HG02870 (cell line): ENCODE measurements around the gene LPCAT3.
"Not testable (repeated sequence)": the region's sequence is repeated elsewhere in the genome, so short reads cannot be mapped to it uniquely, and the experiment has no call there.

Source experiments
- ATAC-seq: cut with Tn5 transposase; IDR thresholded peaks from one replicate; pipeline ENCODE4 v1.9.1; 2021; ENCODE audit warnings: mild to moderate bottlenecking, moderate library complexity; ENCODE audit not compliant: unreplicated experiment

The LPCAT3 gene

GRCh38 chr12:7038591-7038990 lies 20.3 kb upstream of the LPCAT3 start:
- ATAC-seq: no peak

GRCh38 chr12:7037411-7037810 lies 19.1 kb upstream of the LPCAT3 start:
- ATAC-seq: not testable (repeated sequence)

DNA sequence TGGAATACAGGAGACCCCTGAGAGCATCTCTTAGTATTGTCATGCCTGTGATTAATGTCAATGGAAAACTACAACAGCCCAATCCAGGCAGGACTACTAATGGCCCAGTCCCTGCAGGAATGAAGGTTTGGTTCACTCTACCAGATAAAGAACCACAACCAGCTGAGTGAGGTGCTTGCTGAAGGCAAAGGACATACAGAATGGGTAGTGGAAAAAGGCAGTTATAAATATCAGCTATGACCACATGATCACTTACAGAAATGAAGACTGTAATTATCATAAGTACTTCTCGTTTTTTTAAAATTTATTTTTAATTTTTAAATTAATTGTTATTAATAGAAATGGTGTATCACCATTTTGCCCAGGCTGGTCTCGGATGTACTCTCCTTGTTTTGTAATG lies 17.2 kb upstream of the LPCAT3 start:
- ATAC-seq: no peak

DNA sequence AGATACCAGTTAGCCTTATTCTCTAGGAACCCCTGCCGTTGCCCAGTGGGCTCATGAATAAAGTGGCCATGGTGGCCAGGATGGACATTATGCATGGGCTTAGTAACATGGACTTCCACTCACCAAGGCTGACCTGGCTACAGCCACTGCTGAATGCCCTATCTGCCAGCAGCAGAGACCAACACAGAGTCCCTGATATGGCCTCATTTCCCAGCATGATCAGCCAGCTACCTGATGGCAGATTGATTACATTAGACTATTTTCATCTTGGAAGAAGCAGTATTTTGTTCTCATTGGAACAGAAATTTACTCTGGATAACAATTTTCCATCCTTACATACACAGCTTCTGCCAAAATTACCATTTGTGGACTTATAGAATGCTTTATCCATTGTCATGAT lies 16.2 kb upstream of the LPCAT3 start:
- no peak for ATAC-seq

- no peak for ATAC-seq
These were observed 14.7 kb upstream of the LPCAT3 start for GRCh38 chr12:7032990-7033389.

- no peak for ATAC-seq
These were observed 13.0 kb upstream of the LPCAT3 start for GRCh38 chr12:7031306-7031705.

- ATAC-seq: no peak
These were observed 8.6 kb upstream of the LPCAT3 start for GRCh38 chr12:7026854-7027253.

DNA sequence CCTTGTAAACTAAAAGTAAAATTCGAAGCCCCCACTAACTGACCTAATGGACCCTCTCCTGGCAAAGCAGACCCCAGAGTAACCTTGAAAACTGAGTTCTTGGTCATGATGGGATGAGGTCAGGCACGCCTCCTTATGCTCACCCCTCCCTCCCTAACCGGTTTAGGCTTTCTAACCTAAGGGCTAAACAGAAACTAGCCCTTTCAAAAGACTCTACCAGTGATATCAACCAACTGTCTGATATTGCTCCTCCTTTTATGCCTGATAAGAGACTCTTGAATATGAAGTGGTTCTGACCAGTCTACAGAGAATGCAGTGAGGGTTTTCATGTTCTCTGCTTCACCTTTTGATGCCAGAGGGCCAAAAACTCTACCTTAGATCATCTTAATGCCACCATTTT lies 4.8 kb upstream of the LPCAT3 start:
- ATAC-seq: no peak

DNA sequence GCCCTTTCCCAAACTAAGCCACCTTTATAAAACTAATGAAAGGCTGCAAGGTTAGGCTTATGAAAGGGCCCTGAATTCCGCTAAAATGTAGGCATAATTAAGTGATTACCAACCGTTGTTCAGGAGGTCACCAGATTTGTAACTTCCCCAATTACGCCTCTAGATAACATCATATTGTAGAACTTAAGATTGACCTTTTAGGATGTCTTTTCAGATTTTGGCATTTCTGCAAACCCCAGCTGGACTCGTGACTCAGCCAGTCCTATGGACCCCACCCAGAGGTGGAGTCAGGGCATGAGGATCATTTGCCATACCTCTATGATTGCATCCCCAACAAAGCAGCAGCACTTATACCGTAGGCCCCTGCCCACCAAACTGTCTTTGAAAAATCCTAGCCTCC lies 3.7 kb upstream of the LPCAT3 start:
- ATAC-seq: no peak

DNA sequence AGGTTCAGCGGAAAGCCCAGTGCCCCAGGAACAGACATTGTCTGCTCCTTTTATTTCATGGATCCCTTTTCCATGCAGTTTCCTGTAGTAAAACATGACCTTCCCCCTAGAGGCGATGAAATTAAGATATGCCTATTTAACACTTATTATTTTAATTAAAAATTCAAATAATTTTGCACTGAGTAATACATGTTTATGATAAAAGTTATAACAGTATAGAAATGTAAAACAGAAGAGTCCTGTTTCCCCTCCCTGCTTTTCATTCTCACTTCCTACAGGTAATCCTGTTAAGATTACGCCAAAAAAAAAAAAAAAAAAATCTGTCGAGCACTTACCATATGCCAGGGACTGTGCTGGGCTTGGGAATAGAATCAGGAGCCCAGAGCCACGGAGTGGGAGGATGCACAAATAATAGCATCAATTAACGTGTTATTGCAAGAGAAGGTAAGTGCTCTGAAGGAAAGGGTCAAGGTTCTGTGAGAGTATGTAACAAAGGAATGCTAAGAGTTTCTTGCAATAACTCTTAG lies 830 bp upstream of the LPCAT3 start:
- ATAC-seq: no peak

DNA sequence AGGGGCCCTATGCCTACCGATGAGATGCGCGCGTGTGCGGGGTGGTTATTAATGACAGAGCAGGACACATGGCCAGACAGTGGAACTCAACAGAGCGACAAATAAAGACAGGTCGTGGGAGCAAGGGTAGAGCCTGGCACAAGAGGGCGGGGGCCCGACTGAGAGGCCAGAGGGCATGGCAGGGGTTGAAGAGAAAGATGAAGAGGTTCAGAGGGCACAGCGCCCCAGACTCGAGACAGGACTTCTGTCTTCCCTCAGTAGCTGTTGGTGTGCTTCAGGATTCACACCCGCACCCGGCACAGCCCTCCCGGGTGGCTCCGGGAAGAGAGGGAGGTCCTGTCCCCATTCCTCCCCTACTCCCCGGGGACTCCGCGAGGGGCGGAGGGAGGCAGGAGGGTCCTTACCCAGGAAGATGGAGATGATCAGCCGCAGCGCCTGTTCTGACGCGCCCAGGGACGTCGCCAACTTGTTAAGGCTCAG lies 366 bp downstream of the LPCAT3 start:
- peak; percentile 23 for ATAC-seq

- no peak for ATAC-seq
These were observed 1.2 kb downstream of the LPCAT3 start for GRCh38 chr12:7016958-7017571.

DNA sequence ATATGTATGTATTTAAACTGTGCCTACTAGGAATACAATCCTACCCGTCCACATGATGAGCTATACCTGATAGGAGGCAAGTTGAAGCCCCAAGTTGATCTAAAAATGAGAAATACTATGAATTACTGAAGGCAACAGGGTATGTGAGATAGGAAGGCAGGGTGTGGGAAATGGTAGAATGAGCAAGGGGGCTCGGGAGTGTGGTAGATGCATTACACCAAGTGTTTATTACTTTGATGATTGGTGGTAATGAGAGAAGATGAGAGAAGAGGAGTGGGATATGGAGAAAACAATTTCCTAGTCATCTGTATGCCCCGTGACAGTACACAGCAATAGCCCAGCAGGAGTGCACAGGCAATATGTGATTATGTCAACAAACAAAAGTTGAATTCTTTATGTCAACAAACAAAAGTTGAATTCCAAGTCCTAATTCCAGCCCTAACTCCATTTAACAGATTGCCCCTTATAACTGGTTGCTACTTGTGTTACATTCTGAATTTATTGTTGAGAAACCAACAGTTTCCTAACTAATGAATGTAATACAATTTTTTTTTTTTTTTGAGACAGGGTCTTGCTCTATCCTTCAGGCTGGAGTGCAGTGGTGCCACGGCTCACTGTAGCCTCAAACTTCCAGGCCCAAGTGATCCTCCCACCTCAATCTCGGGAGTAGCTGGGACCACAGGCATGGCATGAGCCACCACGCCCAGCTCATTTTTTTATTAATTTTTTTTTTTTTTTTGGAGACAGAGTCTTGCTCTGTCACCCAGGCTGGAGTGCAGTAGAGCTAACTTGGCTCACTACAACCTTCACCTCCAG lies 2.5 kb downstream of the LPCAT3 start:
- no peak for ATAC-seq

DNA sequence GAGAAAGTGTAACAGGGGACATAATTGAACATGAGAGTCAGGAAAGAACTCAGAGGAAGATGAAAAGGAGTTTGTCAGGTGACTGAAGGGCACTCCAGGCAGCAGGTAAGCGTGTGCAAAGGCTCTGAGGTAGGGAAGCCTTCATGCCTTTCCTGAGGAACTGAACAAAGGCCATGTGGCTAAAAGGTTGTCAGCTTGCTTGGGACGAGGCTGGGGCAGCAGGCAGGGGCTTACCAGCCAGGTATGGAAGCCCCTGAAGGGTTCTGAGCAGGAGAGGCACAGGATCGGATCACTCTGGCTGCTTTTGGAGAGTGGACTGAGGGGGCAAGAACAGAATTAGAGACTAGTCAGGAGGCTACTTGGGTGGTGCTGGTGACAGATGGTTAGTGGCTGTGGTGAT lies 5.2 kb downstream of the LPCAT3 start:
- ATAC-seq: no peak

- no peak for ATAC-seq
These were observed 6.2 kb downstream of the LPCAT3 start for GRCh38 chr12:7012024-7012607.

DNA sequence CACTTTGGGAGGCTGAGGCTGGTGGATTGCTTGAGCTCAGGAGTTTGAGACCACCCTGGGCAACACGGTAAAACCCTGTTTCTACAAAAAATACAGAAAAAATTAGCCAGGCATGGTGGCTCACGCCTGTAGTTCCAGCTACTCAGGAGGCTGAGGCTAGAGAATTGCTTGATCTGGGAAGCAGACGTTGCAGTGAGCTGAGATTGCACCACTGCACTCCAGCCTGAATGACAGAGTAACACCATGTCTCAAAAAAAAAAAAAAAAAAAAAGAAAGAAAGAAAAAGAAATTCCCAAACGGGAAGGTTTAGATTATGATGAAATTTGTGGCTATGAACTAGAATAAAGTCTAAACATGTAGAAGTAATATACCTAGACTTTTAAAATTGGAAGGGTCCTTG lies 6.9 kb downstream of the LPCAT3 start:
- ATAC-seq: not testable (repeated sequence)

DNA sequence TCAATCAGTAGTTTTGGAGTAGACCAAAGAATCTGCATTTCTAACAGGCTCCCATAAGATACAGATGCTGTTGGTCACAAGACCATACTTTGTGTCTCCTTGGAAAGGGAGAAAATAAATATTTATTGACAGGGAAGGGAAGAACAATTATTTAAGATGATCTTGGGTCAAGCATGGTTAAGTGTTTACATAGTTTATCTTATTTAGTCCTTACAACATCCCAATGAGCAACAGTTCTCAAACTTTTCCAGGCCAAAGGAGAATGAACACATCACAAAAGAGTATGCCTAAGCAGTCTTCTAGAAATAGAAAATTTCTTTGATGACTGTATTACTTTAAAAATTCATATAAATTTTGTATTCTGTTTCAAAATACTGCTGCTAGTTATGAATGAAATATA lies 8.8 kb downstream of the LPCAT3 start:
- ATAC-seq: no peak

GRCh38 chr12:7008864-7009263 lies 9.4 kb downstream of the LPCAT3 start:
- ATAC-seq: no peak

DNA sequence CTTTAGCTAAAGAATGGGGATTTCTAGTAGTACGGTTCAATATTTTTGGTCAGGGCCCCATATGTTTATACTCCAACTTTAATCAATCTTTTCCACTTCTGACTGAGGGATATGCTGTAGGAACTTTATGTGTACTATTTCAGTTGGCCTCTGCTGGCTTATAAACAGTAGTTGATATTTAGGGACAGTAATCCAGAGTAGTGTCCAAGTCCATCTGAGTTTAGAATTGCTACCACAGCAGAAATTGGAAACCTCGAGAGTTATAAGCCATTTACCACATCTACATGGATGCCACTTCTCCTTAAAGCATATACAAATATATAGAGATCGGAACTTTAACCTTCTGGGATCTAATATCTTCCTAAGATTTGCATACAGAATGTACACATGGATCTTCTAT lies 11.6 kb downstream of the LPCAT3 start:
- ATAC-seq: no peak

GRCh38 chr12:7005311-7005710 lies 13.0 kb downstream of the LPCAT3 start:
- ATAC-seq: no peak

GRCh38 chr12:7004840-7005239 lies 13.4 kb downstream of the LPCAT3 start:
- ATAC-seq: no peak

DNA sequence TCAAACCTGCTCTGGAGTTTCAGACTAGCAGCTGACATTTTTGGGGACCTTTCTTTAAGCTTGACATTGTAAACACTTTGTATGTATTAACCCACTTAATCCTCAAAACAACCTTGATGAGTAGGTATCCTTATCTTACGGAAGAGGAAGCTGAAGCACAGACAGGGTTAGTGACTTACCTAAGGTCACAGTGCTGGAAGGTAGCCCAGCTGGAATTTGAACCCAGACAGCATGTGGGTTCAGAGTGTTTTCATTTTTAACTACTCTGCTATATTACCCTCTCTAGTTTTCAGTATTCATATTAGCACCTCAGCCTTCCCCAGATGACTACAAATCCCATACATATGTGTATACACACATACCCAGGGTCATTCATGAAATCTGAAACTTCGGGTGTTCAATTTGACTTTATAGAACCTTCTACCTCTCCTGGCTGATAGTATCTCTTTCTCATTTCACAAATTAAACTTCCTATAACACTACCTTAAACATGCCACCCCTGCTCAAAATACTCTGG lies 13.9 kb downstream of the LPCAT3 start:
- ATAC-seq: no peak
